ENCODE data around the gene PDHX. TPM values are rescaled to one million over a fixed set of nuclear protein-coding genes. Genes with fewer than 3 reads are reported as not detected.

Gene PDHX
- total and polyA plus RNA-seq, 9 donors: 11.8 to 45.2 (median 24.0) TPM

- intact Hi-C loops (cut with DNase I): no loop called here
- H3K4me3 ChIP-seq: no peak overlapping the region
- TF ChIP-seq EP300 (IDR thresholded peaks at IDR 0.05) (no peak), CTCF (IDR thresholded peaks at IDR 0.05) (no peak), POLR2A (IDR thresholded peaks at IDR 0.05) (no peak)
- H3K4me1 ChIP-seq (ENCODE audit: insufficient read depth): no peaks in the 10 kb centered on the region
- H3K27me3 ChIP-seq: no peaks in the 10 kb centered on the region
- H3K9me3 ChIP-seq: no peaks in the 10 kb centered on the region
- WGBS, 3 donors: 64 to 77% (median 70%) methylated on average over 5 of the region's 5 CpGs
- no peaks in the 10 kb centered on the region for H3K36me3 ChIP-seq
- no peak overlapping the region for H3K27ac ChIP-seq
- no peak for DNase-seq
Measured at GRCh38 chr11:35009191-35009943, 92.9 kb downstream of the PDHX start.

- DNase-seq: no peak
- no peak overlapping the region for H3K4me3 ChIP-seq
- H3K4me1 ChIP-seq (ENCODE audit: insufficient read depth): no peaks in the 10 kb centered on the region
- intact Hi-C loops (cut with DNase I): no loop called here
- no peak overlapping the region for H3K27ac ChIP-seq
- H3K36me3 ChIP-seq: no peaks in the 10 kb centered on the region
- H3K9me3 ChIP-seq: no peaks in the 10 kb centered on the region
- WGBS, 3 donors: 35 to 77% (median 36%) methylated on average over 3 of the region's 3 CpGs
- H3K27me3 ChIP-seq: no peaks in the 10 kb centered on the region
- no peak for TF ChIP-seq POLR2A (IDR thresholded peaks at IDR 0.05)
- TF ChIP-seq CTCF (IDR thresholded peaks at IDR 0.05): no peak
- no peak for TF ChIP-seq EP300 (IDR thresholded peaks at IDR 0.05)
Measured at GRCh38 chr11:35009944-35010342, 93.5 kb downstream of the PDHX start.

- Histone ChIP-seq H3K4me1 (ENCODE audit: insufficient read depth) (no peaks in the 10 kb centered on the region), H3K36me3 (no peaks in the 10 kb centered on the region), H3K4me3 (no peak overlapping the region), H3K9me3 (no peaks in the 10 kb centered on the region), H3K27me3 (no peaks in the 10 kb centered on the region), H3K27ac (no peak overlapping the region)
- no peak for DNase-seq
- 67 to 86% (median 72%) methylated on average over 5 of the region's 5 CpGs for WGBS, 3 donors
- intact Hi-C loops (cut with DNase I): no loop called here
- no peak for TF ChIP-seq EP300 (IDR thresholded peaks at IDR 0.05)
- TF ChIP-seq CTCF (IDR thresholded peaks at IDR 0.05): no peak
- TF ChIP-seq POLR2A (IDR thresholded peaks at IDR 0.05): no peak
Measured at GRCh38 chr11:35010654-35011053, 94.2 kb downstream of the PDHX start.

- H3K9me3 ChIP-seq: no peaks in the 10 kb centered on the region
- no peaks in the 10 kb centered on the region for H3K36me3 ChIP-seq
- DNase-seq: no peak
- no peak overlapping the region for H3K27ac ChIP-seq
- H3K4me1 ChIP-seq (ENCODE audit: insufficient read depth): no peaks in the 10 kb centered on the region
- no peaks in the 10 kb centered on the region for H3K27me3 ChIP-seq
- H3K4me3 ChIP-seq: no peak overlapping the region
- TF ChIP-seq EP300 (IDR thresholded peaks at IDR 0.05) (no peak), POLR2A (IDR thresholded peaks at IDR 0.05) (no peak), CTCF (IDR thresholded peaks at IDR 0.05) (no peak)
- intact Hi-C loops (cut with DNase I): no loop called here
- 90 to 92% (median 91%) methylated on average over 4 of the region's 4 CpGs for WGBS, 3 donors
Measured at GRCh38 chr11:35011389-35011788, 95.0 kb downstream of the PDHX start.

Measured in ovary (tissue), 9 donors.